ENCODE data around the gene SOX5.
"Not testable (repeated sequence)": the region's sequence is repeated elsewhere in the genome, so short reads cannot be mapped to it uniquely, and the experiment has no call there.

The SOX5 gene

DNA sequence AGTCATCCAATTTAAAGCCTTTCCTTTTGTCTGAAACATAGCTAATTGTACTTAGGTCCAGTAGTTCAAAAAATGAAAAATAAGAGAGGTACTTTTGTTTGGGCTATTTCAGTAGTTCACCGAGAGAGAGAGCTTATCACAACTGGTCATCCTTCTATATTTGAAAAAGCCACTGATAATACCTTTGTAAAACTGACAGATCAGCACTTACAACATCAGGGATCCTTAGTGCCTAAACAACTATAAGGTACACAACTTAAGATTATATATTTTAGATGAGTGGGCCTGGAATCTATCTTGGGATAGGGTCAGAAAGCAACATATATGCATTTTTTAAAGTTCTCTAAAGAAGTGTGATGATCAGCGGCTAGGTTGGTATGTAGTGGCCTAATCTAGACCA lies 97.9 kb downstream of the SOX5 start:
- TF ChIP-seq, protein P1, sequence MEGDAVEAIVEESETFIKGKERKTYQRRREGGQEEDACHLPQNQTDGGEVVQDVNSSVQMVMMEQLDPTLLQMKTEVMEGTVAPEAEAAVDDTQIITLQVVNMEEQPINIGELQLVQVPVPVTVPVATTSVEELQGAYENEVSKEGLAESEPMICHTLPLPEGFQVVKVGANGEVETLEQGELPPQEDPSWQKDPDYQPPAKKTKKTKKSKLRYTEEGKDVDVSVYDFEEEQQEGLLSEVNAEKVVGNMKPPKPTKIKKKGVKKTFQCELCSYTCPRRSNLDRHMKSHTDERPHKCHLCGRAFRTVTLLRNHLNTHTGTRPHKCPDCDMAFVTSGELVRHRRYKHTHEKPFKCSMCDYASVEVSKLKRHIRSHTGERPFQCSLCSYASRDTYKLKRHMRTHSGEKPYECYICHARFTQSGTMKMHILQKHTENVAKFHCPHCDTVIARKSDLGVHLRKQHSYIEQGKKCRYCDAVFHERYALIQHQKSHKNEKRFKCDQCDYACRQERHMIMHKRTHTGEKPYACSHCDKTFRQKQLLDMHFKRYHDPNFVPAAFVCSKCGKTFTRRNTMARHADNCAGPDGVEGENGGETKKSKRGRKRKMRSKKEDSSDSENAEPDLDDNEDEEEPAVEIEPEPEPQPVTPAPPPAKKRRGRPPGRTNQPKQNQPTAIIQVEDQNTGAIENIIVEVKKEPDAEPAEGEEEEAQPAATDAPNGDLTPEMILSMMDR (IDR thresholded peaks at IDR 0.05; ENCODE audit: low read depth, low read length), result no peak
- H3K4me3 ChIP-seq (ENCODE audit: low read depth, low read length), result no peak overlapping the region

- TF ChIP-seq, protein P1 (IDR thresholded peaks at IDR 0.05; ENCODE audit: low read depth, low read length), result no peak
- no peak overlapping the region for H3K4me3 ChIP-seq (ENCODE audit: low read depth, low read length)
These were observed 101.6 kb downstream of the SOX5 start for GRCh38 chr12:23847857-23848256.

DNA sequence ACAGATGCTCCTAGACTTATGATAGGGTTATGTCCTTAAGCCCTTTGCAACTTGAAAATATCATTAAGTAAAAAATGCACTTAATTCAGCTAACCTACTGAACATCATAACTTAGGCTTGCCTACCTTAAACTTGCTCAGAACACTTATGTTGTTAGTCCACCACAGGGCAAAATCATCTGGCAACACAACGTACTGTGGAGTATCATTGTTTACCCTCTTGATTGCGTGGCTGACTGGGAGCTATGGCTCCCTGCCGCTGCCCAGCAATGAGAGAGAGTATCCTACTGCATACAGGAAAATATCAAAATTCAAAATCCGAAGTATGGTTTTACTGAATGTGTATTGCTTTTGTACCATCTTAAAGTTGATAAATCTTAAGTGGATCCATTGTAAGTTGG lies 105.5 kb downstream of the SOX5 start:
- TF ChIP-seq, protein P1 (IDR thresholded peaks at IDR 0.05; ENCODE audit: low read depth, low read length), result no peak

DNA sequence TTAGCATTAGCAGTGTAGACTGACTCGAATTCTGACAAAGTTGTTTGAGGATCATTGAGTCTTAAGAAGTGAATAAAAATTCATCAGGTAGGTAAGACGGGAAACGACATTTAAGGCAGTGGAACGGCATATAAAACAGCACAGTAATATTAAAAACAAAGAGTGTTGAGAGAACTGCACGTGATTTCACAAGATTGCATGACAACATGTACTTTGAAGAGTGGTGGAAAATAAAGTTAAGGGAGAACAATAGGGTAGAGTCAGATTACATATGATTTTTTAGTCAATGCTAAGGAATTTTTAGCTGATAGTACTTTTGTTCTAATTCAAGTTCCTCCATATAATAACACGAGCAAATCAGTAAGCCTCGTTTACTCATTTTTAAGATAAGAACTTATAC lies 115.4 kb downstream of the SOX5 start:
- TF ChIP-seq, protein P1 (IDR thresholded peaks at IDR 0.05; ENCODE audit: low read depth, low read length), result no peak
- H3K4me3 ChIP-seq (ENCODE audit: low read depth, low read length), result no peak overlapping the region

More for the DNA sequence above, 105.5 kb downstream of the SOX5 start:
- H3K4me3 ChIP-seq (ENCODE audit: low read depth, low read length), result no peak overlapping the region

DNA sequence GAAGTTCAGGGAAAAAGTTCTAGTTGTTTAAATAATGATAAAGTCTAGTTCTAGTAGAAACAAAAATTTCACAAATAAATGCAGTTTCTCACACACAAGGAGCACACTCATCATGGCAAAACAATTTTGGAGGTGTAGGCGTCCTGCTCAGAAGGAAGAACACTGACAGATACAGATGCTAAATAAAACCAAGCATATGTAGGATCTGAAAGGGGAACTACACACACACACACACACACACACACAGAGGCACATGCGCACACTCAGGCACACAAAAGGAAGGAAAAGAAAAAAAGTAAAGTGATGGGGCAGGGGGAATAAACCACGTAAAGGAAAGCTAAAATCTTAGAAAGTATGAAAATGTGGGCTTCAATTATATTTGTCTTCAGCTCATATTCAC lies 117.7 kb downstream of the SOX5 start:
- H3K4me3 ChIP-seq (ENCODE audit: low read depth, low read length), result no peak overlapping the region
- TF ChIP-seq, protein P1 (IDR thresholded peaks at IDR 0.05; ENCODE audit: low read depth, low read length), result no peak

DNA sequence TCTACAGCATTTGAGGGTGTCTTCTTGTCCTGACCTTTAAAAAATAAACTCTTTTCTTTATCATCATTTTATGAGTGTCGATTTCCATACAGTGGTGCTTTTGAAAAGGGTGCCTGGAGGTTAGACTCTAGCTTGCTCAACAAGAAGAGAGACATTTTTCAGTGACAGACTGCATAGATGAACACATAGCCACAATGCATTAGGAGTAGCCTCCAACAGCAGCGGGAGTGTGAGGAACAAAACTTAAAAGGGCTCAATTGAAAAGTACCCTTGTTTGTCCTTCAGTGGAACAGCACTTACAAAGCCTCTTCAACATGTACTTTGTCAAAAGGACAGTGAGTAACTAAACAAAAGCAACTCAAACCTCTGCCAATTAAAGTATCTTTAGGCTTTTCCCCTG lies 119.3 kb downstream of the SOX5 start:
- TF ChIP-seq, protein P1 (IDR thresholded peaks at IDR 0.05; ENCODE audit: low read depth, low read length), result no peak
- no peak overlapping the region for H3K4me3 ChIP-seq (ENCODE audit: low read depth, low read length)

DNA sequence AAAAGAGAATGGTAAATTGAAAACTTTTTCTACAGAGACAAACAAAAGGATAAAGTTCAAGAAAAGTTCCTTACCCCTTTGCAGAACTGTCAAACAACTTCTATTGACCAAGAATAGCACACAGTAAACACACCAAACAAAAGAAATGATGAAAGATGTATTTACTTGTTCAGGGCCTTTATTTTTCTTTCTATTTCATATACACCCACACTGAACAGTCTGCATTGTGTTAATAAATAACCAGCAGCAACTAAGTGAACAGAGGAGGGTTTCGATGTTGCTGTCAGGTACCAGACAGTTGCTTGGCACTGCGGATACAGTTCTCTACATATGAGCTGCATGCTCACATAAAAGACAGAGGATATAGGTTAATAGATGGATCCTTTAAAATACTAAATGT lies 122.1 kb downstream of the SOX5 start:
- no peak overlapping the region for H3K4me3 ChIP-seq (ENCODE audit: low read depth, low read length)
- TF ChIP-seq, protein P1 (IDR thresholded peaks at IDR 0.05; ENCODE audit: low read depth, low read length), result no peak

GRCh38 chr12:23825124-23825523 lies 124.3 kb downstream of the SOX5 start:
- H3K4me3 ChIP-seq (ENCODE audit: low read depth, low read length), result not testable (repeated sequence)
